A673 (cell line): ENCODE results near the gene DKK1.

Experiments used
- EZH2 ChIP-seq: fragments of 200-600 bp; sonication (generic); IDR thresholded peaks from 2 replicates; pipeline ENCODE4 v1.6.1; 2017; ENCODE audit warnings: borderline replicate concordance, low read depth, mild to moderate bottlenecking, mixed read lengths, antibody characterized with exemption, low read length; ENCODE audit not compliant: poor library complexity, severe bottlenecking
- TF ChIP-seq, protein P1 (sequence below): fragments of 300-800, 200-600 bp; sonication (generic); conservative IDR thresholded peaks from 2 replicates; pipeline ENCODE4 v1.5.1; 2017; ENCODE audit warnings: low read depth, mild to moderate bottlenecking, antibody characterized with exemption, low read length, moderate library complexity, mixed read lengths

DNA sequence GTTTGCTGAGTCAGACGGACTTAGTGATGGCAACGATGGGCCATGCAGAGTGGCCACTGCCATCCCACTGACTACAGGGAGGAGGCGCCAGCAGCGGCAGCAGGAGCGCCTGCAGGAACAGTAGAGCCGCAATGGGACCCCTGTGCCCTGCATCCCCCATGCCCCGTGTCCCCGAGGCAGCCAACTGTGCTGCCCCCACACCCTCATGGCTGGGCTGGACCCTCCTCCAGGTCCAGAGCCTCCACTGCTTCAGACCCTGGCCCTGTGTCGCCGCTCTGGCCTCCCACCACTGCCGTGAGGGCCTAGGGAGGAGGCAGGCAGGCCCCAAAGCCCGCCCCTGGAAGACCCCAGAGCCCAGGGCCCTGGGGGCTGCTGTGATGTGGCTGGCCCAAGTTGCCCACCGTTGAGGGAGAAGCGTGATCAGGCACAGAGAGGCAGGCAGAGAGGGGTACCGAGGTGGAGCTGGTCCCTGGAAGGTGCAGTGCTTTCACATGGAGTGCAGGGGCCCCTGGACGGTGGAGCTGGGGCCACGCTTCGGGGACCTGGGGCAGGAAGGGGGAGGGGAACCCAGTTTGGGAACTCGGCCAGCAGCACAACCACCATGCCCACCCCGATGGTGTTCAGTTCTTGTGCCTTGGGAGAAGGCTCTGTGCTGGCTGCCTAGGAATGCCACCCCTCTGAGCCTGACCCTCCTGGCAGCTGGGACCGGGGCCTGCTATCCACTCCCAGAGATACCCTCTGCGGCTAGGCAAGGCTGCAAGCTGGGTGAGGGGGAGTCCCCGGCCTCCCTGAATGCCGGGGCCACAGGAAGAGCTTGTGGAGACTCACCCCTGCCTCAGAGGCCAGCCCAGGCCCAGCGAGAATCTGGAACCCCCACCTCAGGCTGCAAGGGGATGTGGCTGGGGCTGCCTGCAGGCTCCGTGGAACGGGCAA, 32.6 kb downstream of the DKK1 start:
- TF ChIP-seq, protein P1, sequence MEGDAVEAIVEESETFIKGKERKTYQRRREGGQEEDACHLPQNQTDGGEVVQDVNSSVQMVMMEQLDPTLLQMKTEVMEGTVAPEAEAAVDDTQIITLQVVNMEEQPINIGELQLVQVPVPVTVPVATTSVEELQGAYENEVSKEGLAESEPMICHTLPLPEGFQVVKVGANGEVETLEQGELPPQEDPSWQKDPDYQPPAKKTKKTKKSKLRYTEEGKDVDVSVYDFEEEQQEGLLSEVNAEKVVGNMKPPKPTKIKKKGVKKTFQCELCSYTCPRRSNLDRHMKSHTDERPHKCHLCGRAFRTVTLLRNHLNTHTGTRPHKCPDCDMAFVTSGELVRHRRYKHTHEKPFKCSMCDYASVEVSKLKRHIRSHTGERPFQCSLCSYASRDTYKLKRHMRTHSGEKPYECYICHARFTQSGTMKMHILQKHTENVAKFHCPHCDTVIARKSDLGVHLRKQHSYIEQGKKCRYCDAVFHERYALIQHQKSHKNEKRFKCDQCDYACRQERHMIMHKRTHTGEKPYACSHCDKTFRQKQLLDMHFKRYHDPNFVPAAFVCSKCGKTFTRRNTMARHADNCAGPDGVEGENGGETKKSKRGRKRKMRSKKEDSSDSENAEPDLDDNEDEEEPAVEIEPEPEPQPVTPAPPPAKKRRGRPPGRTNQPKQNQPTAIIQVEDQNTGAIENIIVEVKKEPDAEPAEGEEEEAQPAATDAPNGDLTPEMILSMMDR = no peak
- TF ChIP-seq EZH2 = no peak
